ENCODE results near the gene SNTG2. TPM values are rescaled to one million over a fixed set of nuclear protein-coding genes. Genes with fewer than 3 reads are reported as not detected.
"Not testable (repeated sequence)": the region's sequence is repeated elsewhere in the genome, so short reads cannot be mapped to it uniquely, and the experiment has no call there.

The SNTG2 gene
- total RNA-seq, 4 donors from 2014 or later: 4.2 to 14.2 (median 9.2) TPM

DNA sequence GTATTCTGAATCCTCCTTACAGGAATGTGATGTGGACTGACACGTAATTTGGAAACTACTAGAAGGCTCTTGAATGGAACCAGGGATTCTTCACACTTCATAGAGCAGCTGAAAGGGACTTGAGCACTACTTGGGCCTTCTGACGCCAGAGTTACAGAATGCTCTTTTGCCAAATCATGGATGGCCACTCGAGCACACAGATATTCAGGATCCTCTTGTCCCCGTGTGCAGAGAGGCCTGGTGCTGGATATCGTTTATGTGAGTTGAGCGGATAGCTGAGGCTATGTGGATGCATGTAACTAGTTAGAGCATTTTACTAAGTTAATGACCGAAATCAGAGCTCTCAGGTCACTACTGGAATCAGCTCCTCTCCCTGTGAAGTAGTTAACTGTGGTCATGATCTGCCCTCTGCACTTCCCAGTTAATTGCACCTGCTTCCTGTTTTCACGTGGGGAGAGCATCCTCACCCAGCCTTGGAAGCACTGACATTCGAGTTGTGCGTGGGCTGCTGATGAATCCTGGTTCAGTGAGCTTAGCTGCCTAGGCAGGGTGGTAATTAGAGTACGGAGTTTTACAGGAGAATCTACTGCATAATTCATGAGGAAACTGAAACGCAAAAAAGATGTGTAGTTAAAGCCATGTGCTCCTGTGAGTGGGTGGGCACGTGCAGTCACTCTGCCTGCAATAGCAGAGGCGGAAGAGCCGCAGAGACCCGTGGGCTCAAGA, 457.5 kb downstream of the SNTG2 start:
- Histone ChIP-seq H3K36me3 (no peaks in the 10 kb centered on the region), H3K27me3 (no peaks in the 10 kb centered on the region), H3K9me3 (no peaks in the 10 kb centered on the region), H3K4me3 (replicated peaks in 1 of 3) (no peak overlapping the region), H3K27ac (peak overlapping the region; percentile 76 to 93 (median 90)), H3K4me1 (peaks cover 44 to 57% of the 10 kb centered on the region in 2 donors)
- peak in 1 of 2 donors; percentile 81 for TF ChIP-seq POLR2A (IDR thresholded peaks at IDR 0.05)
- TF ChIP-seq, protein P1, sequence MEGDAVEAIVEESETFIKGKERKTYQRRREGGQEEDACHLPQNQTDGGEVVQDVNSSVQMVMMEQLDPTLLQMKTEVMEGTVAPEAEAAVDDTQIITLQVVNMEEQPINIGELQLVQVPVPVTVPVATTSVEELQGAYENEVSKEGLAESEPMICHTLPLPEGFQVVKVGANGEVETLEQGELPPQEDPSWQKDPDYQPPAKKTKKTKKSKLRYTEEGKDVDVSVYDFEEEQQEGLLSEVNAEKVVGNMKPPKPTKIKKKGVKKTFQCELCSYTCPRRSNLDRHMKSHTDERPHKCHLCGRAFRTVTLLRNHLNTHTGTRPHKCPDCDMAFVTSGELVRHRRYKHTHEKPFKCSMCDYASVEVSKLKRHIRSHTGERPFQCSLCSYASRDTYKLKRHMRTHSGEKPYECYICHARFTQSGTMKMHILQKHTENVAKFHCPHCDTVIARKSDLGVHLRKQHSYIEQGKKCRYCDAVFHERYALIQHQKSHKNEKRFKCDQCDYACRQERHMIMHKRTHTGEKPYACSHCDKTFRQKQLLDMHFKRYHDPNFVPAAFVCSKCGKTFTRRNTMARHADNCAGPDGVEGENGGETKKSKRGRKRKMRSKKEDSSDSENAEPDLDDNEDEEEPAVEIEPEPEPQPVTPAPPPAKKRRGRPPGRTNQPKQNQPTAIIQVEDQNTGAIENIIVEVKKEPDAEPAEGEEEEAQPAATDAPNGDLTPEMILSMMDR (IDR thresholded peaks at IDR 0.05): peak in 1 of 6 experiments; percentile 7
- intact Hi-C loops (cut with DNase I): no loop called here
- DNase-seq: peak; percentile 84 to 86
- 49 to 50% methylated on average over 16 of the region's 16 CpGs for WGBS, 2 donors

DNA sequence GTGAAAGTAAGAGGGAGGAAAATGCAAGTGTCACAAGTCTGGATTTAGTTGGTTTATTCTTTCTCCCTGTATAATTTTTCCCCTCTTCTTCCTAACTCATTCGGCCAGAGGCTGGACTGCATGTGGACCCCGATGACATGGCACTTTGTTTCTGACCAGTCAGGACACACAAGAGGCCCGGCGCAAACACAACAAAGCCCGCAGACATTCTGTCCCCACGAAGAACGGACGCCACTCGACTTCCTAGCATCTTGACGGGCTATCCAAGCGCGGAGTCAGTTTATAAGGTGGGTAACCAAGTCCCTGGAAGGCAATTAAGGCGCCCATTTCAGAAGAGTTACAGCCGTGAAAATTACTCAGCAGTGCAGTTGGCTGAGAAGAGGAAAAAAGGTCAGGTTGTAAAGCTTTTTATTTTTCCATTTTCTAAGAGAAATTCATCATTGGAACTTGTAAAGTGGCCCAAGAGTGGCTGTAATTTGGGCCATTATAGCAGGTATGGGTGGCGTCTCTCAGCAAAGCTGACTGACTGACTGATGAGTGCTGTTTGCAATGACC, 462.6 kb downstream of the SNTG2 start, which contains the start of gene TPO:
Gene TPO (plus strand): TSS at position 308 of the 555 bp plus-strand sequence. CDS start 946 bp downstream, outside the sequence.
- 24 to 45% methylated on average over 15 of the region's 15 CpGs for WGBS, 2 donors
- Histone ChIP-seq H3K4me1 (peaks cover 32 to 39% of the 10 kb centered on the region in 2 donors), H3K9me3 (no peaks in the 10 kb centered on the region), H3K36me3 (peaks cover 21 to 37% of the 10 kb centered on the region in 2 donors), H3K27ac (peak within 1 kb of the TSS; percentile 94 to 98 (median 94)), H3K4me3 (replicated peaks in 1 of 3) (peak within 1 kb of the TSS; percentile 66 to 73 (median 72)), H3K27me3 (no peaks in the 10 kb centered on the region)
- intact Hi-C loops (cut with DNase I): no loop called here
- peak; percentile 97 to 98 for DNase-seq
- TF ChIP-seq, protein P1 (IDR thresholded peaks at IDR 0.05): no peak
- peak; percentile 58 to 99 for TF ChIP-seq POLR2A (IDR thresholded peaks at IDR 0.05)

DNA sequence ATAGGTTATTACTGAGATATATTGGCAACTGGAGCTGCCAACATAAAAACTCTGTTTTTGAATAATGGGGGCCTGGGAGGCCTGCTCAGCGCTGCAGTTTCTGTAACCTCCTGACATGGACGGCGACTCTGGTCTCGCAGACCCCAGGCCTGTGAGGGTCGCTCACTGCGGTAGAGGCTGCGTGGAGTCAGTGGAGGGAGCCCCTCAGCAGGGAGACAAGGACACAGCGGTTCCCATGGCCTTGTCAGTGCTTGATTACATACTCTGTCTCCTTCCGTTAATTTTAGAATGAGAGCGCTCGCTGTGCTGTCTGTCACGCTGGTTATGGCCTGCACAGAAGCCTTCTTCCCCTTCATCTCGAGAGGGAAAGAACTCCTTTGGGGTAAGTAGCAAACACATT, 463.5 kb downstream of the SNTG2 start:
- WGBS, 2 donors: 42 to 51% methylated on average over 13 of the region's 13 CpGs

DNA sequence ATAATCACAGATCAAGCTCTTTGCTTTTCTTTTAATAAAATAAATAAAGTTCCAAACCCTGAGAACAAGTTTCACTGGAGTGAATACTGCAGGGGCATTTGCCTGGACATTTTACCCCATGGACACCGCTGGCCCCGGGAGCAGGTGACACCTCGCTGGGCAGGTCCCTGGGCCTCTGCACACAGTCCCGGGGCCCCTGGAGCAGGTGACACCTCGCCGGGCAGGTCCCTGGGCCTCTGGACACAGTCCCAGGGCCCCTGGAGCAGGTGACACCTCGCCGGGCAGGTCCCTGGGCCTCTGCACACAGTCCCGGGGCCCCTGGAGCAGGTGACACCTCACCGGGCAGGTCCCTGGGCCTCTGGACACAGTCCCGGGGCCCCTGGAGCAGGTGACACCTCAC, 464.3 kb downstream of the SNTG2 start:
- H3K27me3 ChIP-seq; H3K9me3 ChIP-seq; intact Hi-C loops (cut with DNase I): not testable (repeated sequence)
- Histone ChIP-seq H3K4me1 (peaks cover 20 to 37% of the 10 kb centered on the region in 2 donors), H3K4me3 (replicated peaks in 1 of 3) (peak overlapping the region; percentile 27 to 72 (median 66)), H3K27ac (peak overlapping the region; percentile 94 to 98 (median 94)), H3K36me3 (peaks cover 21 to 47% of the 10 kb centered on the region in 2 donors)
- WGBS, 2 donors: 45 to 54% methylated on average over 3 to 4 of the region's 11 CpGs
- DNase-seq: peak in 1 of 2 donors; percentile 33

More for the DNA sequence above, 463.5 kb downstream of the SNTG2 start:
- H3K4me3 ChIP-seq (replicated peaks in 1 of 3): peak overlapping the region; percentile 66 to 73 (median 72)
- no peaks in the 10 kb centered on the region for H3K9me3 ChIP-seq
- peaks cover 21 to 41% of the 10 kb centered on the region in 2 donors for H3K36me3 ChIP-seq
- no peak for DNase-seq
- H3K27ac ChIP-seq: peak overlapping the region; percentile 94 to 98 (median 94)
- H3K4me1 ChIP-seq: peaks cover 23 to 38% of the 10 kb centered on the region in 2 donors
- peak in 1 of 2 donors; percentile 33 for TF ChIP-seq POLR2A (IDR thresholded peaks at IDR 0.05)
- TF ChIP-seq, protein P1 (IDR thresholded peaks at IDR 0.05): no peak
- intact Hi-C loops (cut with DNase I): no loop called here
- no peaks in the 10 kb centered on the region for H3K27me3 ChIP-seq

DNA sequence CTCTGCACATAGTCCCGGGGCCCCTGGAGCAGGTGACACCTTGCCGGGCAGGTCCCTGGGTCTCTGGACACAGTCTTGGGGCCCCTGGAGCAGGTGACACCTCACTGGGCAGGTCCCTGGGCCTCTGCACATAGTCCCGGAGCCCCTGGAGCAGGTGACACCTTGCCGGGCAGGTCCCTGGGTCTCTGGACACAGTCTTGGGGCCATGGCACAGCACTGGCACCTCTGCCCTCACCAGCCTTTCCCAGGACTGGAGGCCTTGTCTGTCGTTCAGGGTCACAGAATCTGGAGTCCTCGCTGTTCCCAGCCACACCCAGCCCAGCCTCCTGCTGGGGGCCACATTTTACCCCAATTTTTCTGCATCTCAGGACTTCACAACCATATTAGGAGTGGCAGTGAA, 464.9 kb downstream of the SNTG2 start:
- peaks cover 27 to 53% of the 10 kb centered on the region in 2 donors for H3K36me3 ChIP-seq
- intact Hi-C loops (cut with DNase I): no loop called here
- no peak for DNase-seq
- TF ChIP-seq POLR2A (IDR thresholded peaks at IDR 0.05): peak in 1 of 2 donors; percentile 34
- TF ChIP-seq, protein P1 (IDR thresholded peaks at IDR 0.05): no peak
- peak overlapping the region; percentile 94 to 98 (median 94) for H3K27ac ChIP-seq
- no peaks in the 10 kb centered on the region for H3K9me3 ChIP-seq
- WGBS, 2 donors: 26 to 33% methylated on average over 3 to 4 of the region's 6 CpGs
- no peaks in the 10 kb centered on the region for H3K27me3 ChIP-seq
- peak overlapping the region; percentile 27 to 72 (median 66) for H3K4me3 ChIP-seq (replicated peaks in 1 of 3)
- peaks cover 26 to 35% of the 10 kb centered on the region in 2 donors for H3K4me1 ChIP-seq
